CD4-positive, alpha-beta T cell (primary cell): ENCODE results near the gene POU2AF2. TPM values are rescaled to one million over a fixed set of nuclear protein-coding genes. Genes with fewer than 3 reads are reported as not detected.
"Not testable (repeated sequence)": the region's sequence is repeated elsewhere in the genome, so short reads cannot be mapped to it uniquely, and the experiment has no call there.

Experiments
- ATAC-seq: fragments of 200-7000 bp; cut with Tn5 transposase; one replicate; pipeline ENCODE4 v1.10.0; 2022; ENCODE audit warnings: mild to moderate bottlenecking; ENCODE audit not compliant: poor library complexity
- CTCF ChIA-PET: fragments of 350-600 bp; sonication (Branson Sonifier 250); formaldehyde crosslinking; loops from one replicate; lab custom pipeline; 2021; ENCODE audit warnings: antibody characterized with exemption, inconsistent platforms; lab: Charles Lee
- POLR2A ChIA-PET: fragments of 350-600 bp; sonication (Branson Sonifier 250); formaldehyde crosslinking; loops from one replicate; lab custom pipeline; 2021; ENCODE audit warnings: antibody characterized with exemption, inconsistent platforms; lab: Charles Lee
- DNase-seq, 14 experiments: peaks; one replicate each; pipeline ENCODE4 v3.0.0-alpha.2; 2013 to 2020; ENCODE audit warnings: mixed read lengths in 2 of 14
- H3K27ac ChIP-seq, 2 donors: one replicate each; pipeline versions ENCODE4 v1.5.1 to v1.7.0; 2013; ENCODE audit warnings: low read length in 2 of 2, low read depth in 1 of 2, mild to moderate bottlenecking in 1 of 2
- H3K27me3 ChIP-seq, 2 experiments: 1 replicate in 1 of 2; 2 replicates in 1 of 2; pipeline versions ENCODE4 v1.6.1 to v1.7.0; 2013; ENCODE audit warnings: low read length in 2 of 2, control low read depth in 1 of 2, mild to moderate bottlenecking in 1 of 2, moderate library complexity in 1 of 2; ENCODE audit not compliant: insufficient read depth in 2 of 2, control insufficient read depth in 1 of 2
- H3K36me3 ChIP-seq: one replicate; pipeline ENCODE4 v1.6.1; 2013; ENCODE audit warnings: low read length, control low read depth; ENCODE audit not compliant: insufficient read depth
- H3K4me1 ChIP-seq: one replicate; pipeline ENCODE4 v1.6.1; 2013; ENCODE audit warnings: low read length, control low read depth; ENCODE audit not compliant: insufficient read depth
- H3K4me3 ChIP-seq: one replicate; pipeline ENCODE4 v1.5.1; 2013; ENCODE audit warnings: mild to moderate bottlenecking, low read length, moderate library complexity
- H3K9me3 ChIP-seq, 2 experiments: 1 replicate in 1 of 2; 2 replicates in 1 of 2; pipeline versions ENCODE4 v1.6.1 to v1.7.0; 2013; ENCODE audit warnings: low read length in 2 of 2, mild to moderate bottlenecking in 2 of 2, control low read depth in 1 of 2, moderate library complexity in 1 of 2; ENCODE audit not compliant: control insufficient read depth in 1 of 2, insufficient read depth in 1 of 2
- H3K27ac Mint-ChIP-seq: one replicate; pipeline ENCODE4 v1.8.0; 2020; ENCODE audit warnings: mixed read lengths
- H3K27me3 Mint-ChIP-seq: one replicate; pipeline ENCODE4 v1.8.0; 2021; ENCODE audit warnings: mixed read lengths
- H3K36me3 Mint-ChIP-seq: one replicate; pipeline ENCODE4 v1.8.0; 2021; ENCODE audit warnings: low read depth, mixed read lengths
- H3K4me1 Mint-ChIP-seq: one replicate; pipeline ENCODE4 v1.8.0; 2021; ENCODE audit warnings: low read depth, mixed read lengths
- H3K4me3 Mint-ChIP-seq: one replicate; pipeline ENCODE4 v1.8.0; 2020; ENCODE audit warnings: mild to moderate bottlenecking, mixed read lengths
- H3K9me3 Mint-ChIP-seq: one replicate; pipeline ENCODE4 v1.8.0; 2020; ENCODE audit warnings: mixed read lengths
- CTCF ChIP-seq: fragments of 200-600 bp; IDR thresholded peaks from one replicate; pipeline ENCODE4 v1.8.0; 2022; ENCODE audit warnings: antibody characterized with exemption, mild to moderate bottlenecking
- intact Hi-C, 2 experiments: fragments of 100-400 bp; cut with DNase I in 1 of 2; cut with micrococcal nuclease in 1 of 2; formaldehyde crosslinking; loops; one replicate each; pipeline versions ENCODE4 v1.15.1 to v1.9.0; 2023 to 2025; cut with DNase I, micrococcal nuclease
- total RNA-seq, 174 experiments: library from RNA in 2 of 174; stranded (reverse) in 2 of 174; gene quantifications; one replicate each; pipeline ENCODE4 v1.2.3 and lab custom pipeline; 2021 to 2026

POU2AF2 gene
- total RNA-seq, 2 experiments from 2014 or later = not detected

GRCh38 chr11:111264646-111265045 lies 19.1 kb downstream of the POU2AF2 start:
- ChIA-PET POLR2A (no interaction called here), CTCF (no interaction called here)
- H3K4me3 ChIP-seq = no peak overlapping the region
- H3K9me3 ChIP-seq = no peaks in the 10 kb centered on the region
- intact Hi-C loops = no loop called here
- no peak overlapping the region for H3K4me3 Mint-ChIP-seq
- DNase-seq (no peak), ATAC-seq (no peak)
- peaks cover 24% of the 10 kb centered on the region for H3K27me3 Mint-ChIP-seq
- no peak overlapping the region for H3K27ac Mint-ChIP-seq
- H3K27me3 ChIP-seq = peaks cover 0 to 12% of the 10 kb centered on the region in 2 experiments
- no peaks in the 10 kb centered on the region for H3K4me1 ChIP-seq
- no peaks in the 10 kb centered on the region for H3K36me3 Mint-ChIP-seq
- TF ChIP-seq CTCF = no peak
- no peaks in the 10 kb centered on the region for H3K4me1 Mint-ChIP-seq
- no peaks in the 10 kb centered on the region for H3K9me3 Mint-ChIP-seq
- no peak overlapping the region for H3K27ac ChIP-seq
- no peaks in the 10 kb centered on the region for H3K36me3 ChIP-seq

- no peaks in the 10 kb centered on the region for H3K9me3 ChIP-seq
- TF ChIP-seq CTCF = no peak
- DNase-seq = no peak
- Mint-ChIP-seq H3K27me3 (peaks cover 21% of the 10 kb centered on the region), H3K9me3 (no peaks in the 10 kb centered on the region), H3K27ac (no peak overlapping the region), H3K36me3 (no peaks in the 10 kb centered on the region), H3K4me1 (no peaks in the 10 kb centered on the region), H3K4me3 (no peak overlapping the region)
- ATAC-seq = no peak
- intact Hi-C loops = no loop called here
- peaks cover 0 to 12% of the 10 kb centered on the region in 2 experiments for H3K27me3 ChIP-seq
- no peaks in the 10 kb centered on the region for H3K4me1 ChIP-seq
- ChIA-PET CTCF (no interaction called here), POLR2A (no interaction called here)
- no peak overlapping the region for H3K4me3 ChIP-seq
- no peak overlapping the region for H3K27ac ChIP-seq
- no peaks in the 10 kb centered on the region for H3K36me3 ChIP-seq
Measured at GRCh38 chr11:111265421-111265820, 19.9 kb downstream of the POU2AF2 start.

GRCh38 chr11:111268303-111268702 lies 22.8 kb downstream of the POU2AF2 start:
- CTCF ChIA-PET = interaction anchor here (0.7 kb wide), 1 partner anchor 141 kb away, joined by 3 read pairs; no protein-coding TSS in a partner anchor
- H3K4me3 ChIP-seq, H3K36me3 Mint-ChIP-seq, POLR2A ChIA-PET, DNase-seq, H3K4me3 Mint-ChIP-seq, H3K9me3 ChIP-seq, H3K4me1 ChIP-seq, H3K4me1 Mint-ChIP-seq, ATAC-seq, intact Hi-C loops, H3K36me3 ChIP-seq, H3K27me3 ChIP-seq, H3K27ac ChIP-seq, H3K9me3 Mint-ChIP-seq, H3K27ac Mint-ChIP-seq: not testable (repeated sequence)
- peaks cover 10% of the 10 kb centered on the region for H3K27me3 Mint-ChIP-seq

- Mint-ChIP-seq H3K36me3 (no peaks in the 10 kb centered on the region), H3K9me3 (no peaks in the 10 kb centered on the region), H3K27ac (no peak overlapping the region), H3K4me1 (no peaks in the 10 kb centered on the region), H3K27me3 (peaks cover 10% of the 10 kb centered on the region), H3K4me3 (no peak overlapping the region)
- no peaks in the 10 kb centered on the region for H3K36me3 ChIP-seq
- intact Hi-C loops = no loop called here
- ChIA-PET CTCF (no interaction called here), POLR2A (no interaction called here)
- no peak overlapping the region for H3K27ac ChIP-seq
- TF ChIP-seq CTCF = no peak
- H3K4me1 ChIP-seq = no peaks in the 10 kb centered on the region
- no peak for ATAC-seq
- H3K9me3 ChIP-seq = no peaks in the 10 kb centered on the region
- peaks cover 0 to 4% of the 10 kb centered on the region in 2 experiments for H3K27me3 ChIP-seq
- no peak for DNase-seq
- H3K4me3 ChIP-seq = no peak overlapping the region
Measured at GRCh38 chr11:111269146-111269868, 23.8 kb downstream of the POU2AF2 start.
